Endothelial cell of umbilical vein (primary cell): Measurements from ENCODE around the gene CSRP1. TPM values are rescaled to one million over a fixed set of nuclear protein-coding genes. Genes with fewer than 3 reads are reported as not detected.
A peak's percentile ranks its signal among the peaks of the same experiment; 100 is the strongest.

Experiments
- BruUV-seq: library from RNA; stranded (reverse); fragments of 400-500 nt; replicated peaks from 2 replicates; lab custom pipeline; 2021; lab: Mats Ljungman, UMichigan
- CTCF ChIA-PET: fragments of 300-600, 350-600 bp; sonication (Branson Sonifier 250); formaldehyde crosslinking; loops from one replicate; lab custom pipeline; 2021; ENCODE audit warnings: antibody characterized with exemption, inconsistent platforms; lab: Charles Lee
- POLR2A ChIA-PET: fragments of 300-600, 350-600 bp; sonication (Branson Sonifier 250); formaldehyde crosslinking; loops from one replicate; lab custom pipeline; 2021; ENCODE audit warnings: antibody characterized with exemption, inconsistent platforms; lab: Charles Lee
- DNase-seq: peaks from one replicate; pipeline ENCODE4 v3.0.0-alpha.2; 2011; ENCODE audit warnings: low read depth, low spot score
- FAIRE-seq: peaks from 2 replicates; lab custom pipeline; 2011; peaks lifted over from hg19 to GRCh38; lab: Jason Lieb, UNC
- H2AFZ ChIP-seq: 2 replicates; pipeline ENCODE4 v1.6.0; 2012; ENCODE audit warnings: low read depth, low read length, control low read depth, inconsistent platforms
- H3K27ac ChIP-seq: 2 replicates; pipeline ENCODE4 v1.5.1; 2011; ENCODE audit warnings: low read depth, mild to moderate bottlenecking, control low read depth, low read length, moderate library complexity; ENCODE audit not compliant: insufficient read depth
- H3K27me3 ChIP-seq, 2 experiments: 2 replicates each; pipeline versions ENCODE4 v1.6.0 to v1.6.1; 2011; ENCODE audit warnings: low read length in 2 of 2, mixed read lengths in 1 of 2; ENCODE audit not compliant: control insufficient read depth in 2 of 2, insufficient read depth in 2 of 2
- H3K36me3 ChIP-seq, 2 experiments: 2 replicates in 1 of 2; 3 replicates in 1 of 2; pipeline ENCODE4 v1.5.1; 2011; ENCODE audit warnings: low read length in 2 of 2, mild to moderate bottlenecking in 1 of 2, moderate library complexity in 1 of 2; ENCODE audit not compliant: control insufficient read depth in 2 of 2, insufficient read depth in 2 of 2; ENCODE audit errors: extremely low read depth in 1 of 2
- H3K4me1 ChIP-seq: 3 replicates; pipeline ENCODE4 v1.5.1; 2011; ENCODE audit warnings: mild to moderate bottlenecking, low read length; ENCODE audit not compliant: control insufficient read depth, insufficient read depth; ENCODE audit errors: extremely low read depth
- H3K4me2 ChIP-seq: 2 replicates; pipeline ENCODE4 v1.6.1; 2011; ENCODE audit warnings: low read length, control low read depth, mixed read lengths; ENCODE audit not compliant: insufficient read depth
- H3K4me3 ChIP-seq, 3 experiments: fragments of 200-600 bp in 1 of 3; sonication (generic), shearing (Covaris generic) in 1 of 3; replicated peaks in 1 of 3; 2 replicates each; pipeline ENCODE4 v1.5.1; 2011 to 2016; ENCODE audit warnings: control low read depth in 3 of 3, low read length in 3 of 3, mild to moderate bottlenecking in 2 of 3, inconsistent platforms in 1 of 3, low read depth in 1 of 3, moderate library complexity in 1 of 3; ENCODE audit not compliant: insufficient read depth in 1 of 3
- H3K79me2 ChIP-seq: 2 replicates; pipeline ENCODE4 v1.6.0; 2012; ENCODE audit warnings: low read length, inconsistent platforms; ENCODE audit not compliant: control insufficient read depth, insufficient read depth
- H3K9ac ChIP-seq: replicated peaks from 2 replicates; pipeline ENCODE3; 2011; ENCODE audit warnings: low read length, control low read depth; ENCODE audit not compliant: insufficient read depth; ENCODE audit errors: extremely low read depth
- H3K9me1 ChIP-seq: replicated peaks from 3 replicates; pipeline ENCODE4 v1.6.0; 2011; ENCODE audit warnings: mild to moderate bottlenecking, low read length; ENCODE audit not compliant: control insufficient read depth, insufficient read depth; ENCODE audit errors: extremely low read depth
- H3K9me3 ChIP-seq: replicated peaks from 2 replicates; pipeline ENCODE4 v1.5.1; 2012; ENCODE audit warnings: low read length, inconsistent platforms; ENCODE audit not compliant: control insufficient read depth, insufficient read depth
- H4K20me1 ChIP-seq: replicated peaks from 2 replicates; pipeline ENCODE3; 2011; ENCODE audit warnings: mild to moderate bottlenecking, low read length; ENCODE audit not compliant: control insufficient read depth, insufficient read depth; ENCODE audit errors: extremely low read depth
- CTCF ChIP-seq, 2 donors: IDR thresholded peaks; 1 replicate in 1 of 2; 2 replicates in 1 of 2; pipeline ENCODE4 v1.5.1; 2011; ENCODE audit warnings: low read length in 2 of 2, mild to moderate bottlenecking in 2 of 2, moderate library complexity in 2 of 2, control low read depth in 1 of 2, inconsistent platforms in 1 of 2, low read depth in 1 of 2; ENCODE audit not compliant: insufficient read depth in 1 of 2; ENCODE audit errors: extremely low read depth in 1 of 2
- EZH2 ChIP-seq: IDR thresholded peaks from 2 replicates; pipeline ENCODE4 v1.6.1; 2012; ENCODE audit warnings: borderline replicate concordance, low read depth, mild to moderate bottlenecking, moderate library complexity, low read length, inconsistent platforms; ENCODE audit not compliant: severe bottlenecking
- FOS ChIP-seq: IDR thresholded peaks from 2 replicates; pipeline ENCODE4 v1.6.1; 2011; ENCODE audit warnings: mild to moderate bottlenecking, low read length, moderate library complexity, borderline replicate concordance; ENCODE audit not compliant: insufficient read depth
- GATA2 ChIP-seq: IDR thresholded peaks from 2 replicates; pipeline ENCODE4 v1.7.0; 2011; ENCODE audit warnings: low read depth, mild to moderate bottlenecking, moderate library complexity, mixed read lengths, low read length; ENCODE audit not compliant: insufficient read length, insufficient read depth
- JUN ChIP-seq: IDR thresholded peaks from 2 replicates; pipeline ENCODE4 v1.6.1; 2011; ENCODE audit warnings: borderline replicate concordance, low read depth; ENCODE audit not compliant: insufficient read length, insufficient read depth
- MAX ChIP-seq: IDR thresholded peaks from 2 replicates; pipeline ENCODE4 v1.6.1; 2011; ENCODE audit not compliant: insufficient read depth, insufficient read length
- MYC ChIP-seq: IDR thresholded peaks from one replicate; pipeline ENCODE4 v1.6.1; 2011; ENCODE audit warnings: mild to moderate bottlenecking, low read depth, low read length
- POLR2A ChIP-seq: IDR thresholded peaks from 2 replicates; pipeline ENCODE4 v1.6.1; 2012; ENCODE audit warnings: low read depth, mild to moderate bottlenecking, control low read depth, low read length
- POLR2AphosphoS5 ChIP-seq: IDR thresholded peaks from 2 replicates; pipeline ENCODE4 v1.6.1; 2012; ENCODE audit warnings: low read depth, mild to moderate bottlenecking, control low read depth, low read length, moderate library complexity; ENCODE audit not compliant: insufficient read depth
- dilution Hi-C: fragments of 300-500 bp; cut with MboI; formaldehyde crosslinking; loops from one replicate; pipeline ENCODE4 v1.15.0; 2019; ENCODE audit warnings: low sequenced_read_pairs; ENCODE audit not compliant: extremely low pct_ligation_motif_present
- intact Hi-C: fragments of 100-400 bp; cut with micrococcal nuclease; formaldehyde crosslinking; loops from one replicate; pipeline ENCODE4 v1.10.0; 2022
- polyA plus RNA-seq, 4 experiments: library from polyadenylated mRNA; depleted of rRNA in 3 of 4; stranded (reverse) in 3 of 4; unstranded in 1 of 4; fragments of >200 nt; gene quantifications; 2 replicates each; pipeline versions ENCODE4 v1.2.1 to v1.2.3, GENCODE V29; 2011 to 2012; ENCODE audit warnings: missing spikeins in 1 of 4
- total RNA-seq: library from RNA; stranded (reverse); gene quantifications from 2 replicates; pipeline ENCODE4 v1.2.3, GENCODE V29; 2021

The CSRP1 gene
- total and polyA plus RNA-seq, 2 donors (not counting 3 experiments of a cell fraction or from before 2014, with no cell fraction given): 393 to 510 TPM

GRCh38 chr1:201466492-201466891 is 40.4 kb downstream of the CSRP1 start:
- Histone ChIP-seq H3K9me1 (no peaks in the 10 kb centered on the region), H3K27me3 (no peaks in the 10 kb centered on the region), H3K36me3 (peaks cover 0 to 12% of the 10 kb centered on the region in 2 experiments), H3K79me2 (peaks cover 12% of the 10 kb centered on the region), H3K4me1 (peaks cover 9% of the 10 kb centered on the region), H2AFZ (no peak overlapping the region), H3K4me2 (no peak overlapping the region), H4K20me1 (no peaks in the 10 kb centered on the region), H3K9ac (no peak overlapping the region), H3K9me3 (no peaks in the 10 kb centered on the region), H3K27ac (no peak overlapping the region), H3K4me3 (peak overlapping the region in 1 of 3 experiments; percentile 12)
- DNase-seq (no peak), FAIRE-seq (no peak)
- ChIA-PET CTCF (interaction anchor here (0.6 to 1.9 kb wide), 5 partner anchors 15 to 46 kb away, joined by 3 to 8 read pairs (median 7); no protein-coding TSS in a partner anchor), POLR2A (no interaction called here)
- BruUV-seq: no TSS peak
- dilution Hi-C loops (no loop called here), intact Hi-C loops (no loop called here)
- TF ChIP-seq JUN (no peak), MAX (no peak), EZH2 (no peak), MYC (no peak), GATA2 (no peak), CTCF (IDR thresholded peaks at IDR 0.05; ENCODE audit: extremely low read depth in 1 of 2, insufficient read depth in 1 of 2, low read depth in 1 of 2, low read length in 2 of 2) (no peak), FOS (no peak), POLR2AphosphoS5 (no peak), POLR2A (no peak)
